Loucy (cell line): ENCODE data around the gene CFAP97D2.

Experiments used
- EZH2phosphoT487 ChIP-seq: fragments of 200-600 bp; IDR thresholded peaks from 2 replicates; pipeline ENCODE4 v1.6.1; 2018; ENCODE audit warnings: antibody characterized with exemption, mild to moderate bottlenecking, moderate library complexity, borderline replicate concordance
- TF ChIP-seq, protein P1 (sequence below): fragments of 200-600 bp; sonication (generic); conservative IDR thresholded peaks from 2 replicates; pipeline ENCODE4 v1.5.1; 2014; ENCODE audit warnings: mild to moderate bottlenecking, antibody characterized with exemption, low read length

DNA sequence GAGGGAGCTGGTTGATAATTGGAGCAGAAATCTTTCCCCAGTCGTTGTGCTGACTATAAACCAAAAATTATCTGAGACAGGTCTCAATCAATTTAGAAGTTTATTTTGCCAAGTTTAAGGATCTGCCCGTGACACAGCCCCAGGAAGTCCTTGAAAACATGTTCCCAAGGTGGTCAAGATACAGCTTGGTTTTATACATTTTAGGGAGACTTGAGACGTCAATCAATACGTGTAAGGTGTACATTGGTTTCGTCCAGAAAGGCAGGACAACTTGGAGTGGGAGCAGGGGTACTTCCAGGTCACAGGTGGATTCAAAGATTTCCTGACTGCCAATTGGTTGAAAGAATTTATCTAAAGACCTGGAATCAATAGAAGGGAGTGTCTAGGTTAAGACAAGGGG, 17.6 kb downstream of the CFAP97D2 start:
- TF ChIP-seq, protein P1, sequence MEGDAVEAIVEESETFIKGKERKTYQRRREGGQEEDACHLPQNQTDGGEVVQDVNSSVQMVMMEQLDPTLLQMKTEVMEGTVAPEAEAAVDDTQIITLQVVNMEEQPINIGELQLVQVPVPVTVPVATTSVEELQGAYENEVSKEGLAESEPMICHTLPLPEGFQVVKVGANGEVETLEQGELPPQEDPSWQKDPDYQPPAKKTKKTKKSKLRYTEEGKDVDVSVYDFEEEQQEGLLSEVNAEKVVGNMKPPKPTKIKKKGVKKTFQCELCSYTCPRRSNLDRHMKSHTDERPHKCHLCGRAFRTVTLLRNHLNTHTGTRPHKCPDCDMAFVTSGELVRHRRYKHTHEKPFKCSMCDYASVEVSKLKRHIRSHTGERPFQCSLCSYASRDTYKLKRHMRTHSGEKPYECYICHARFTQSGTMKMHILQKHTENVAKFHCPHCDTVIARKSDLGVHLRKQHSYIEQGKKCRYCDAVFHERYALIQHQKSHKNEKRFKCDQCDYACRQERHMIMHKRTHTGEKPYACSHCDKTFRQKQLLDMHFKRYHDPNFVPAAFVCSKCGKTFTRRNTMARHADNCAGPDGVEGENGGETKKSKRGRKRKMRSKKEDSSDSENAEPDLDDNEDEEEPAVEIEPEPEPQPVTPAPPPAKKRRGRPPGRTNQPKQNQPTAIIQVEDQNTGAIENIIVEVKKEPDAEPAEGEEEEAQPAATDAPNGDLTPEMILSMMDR: no peak
- TF ChIP-seq EZH2phosphoT487: no peak
